SJSA1 (cell line): ENCODE results near the gene XPO4. TPM values are rescaled to one million over a fixed set of nuclear protein-coding genes. Genes with fewer than 3 reads are reported as not detected.
"Not testable (repeated sequence)": the region's sequence is repeated elsewhere in the genome, so short reads cannot be mapped to it uniquely, and the experiment has no call there.

Experiments
- DNase-seq, 2 experiments: peaks; one replicate each; pipeline ENCODE4 v3.0.0-alpha.2; 2015 to 2020; ENCODE audit warnings: low spot score in 2 of 2, low read depth in 1 of 2
- H3K27ac ChIP-seq: fragments of 250-450 bp; sonication (Bioruptor Pico); 2 replicates; pipeline ENCODE4 v1.5.1; 2020; ENCODE audit warnings: mild to moderate bottlenecking, moderate library complexity
- H3K27me3 ChIP-seq: fragments of 250-450 bp; sonication (Bioruptor Pico); replicated peaks from 2 replicates; pipeline ENCODE4 v1.5.1; 2020; ENCODE audit warnings: mild to moderate bottlenecking, moderate library complexity
- H3K36me3 ChIP-seq: fragments of 250-450 bp; sonication (Bioruptor Pico); 2 replicates; pipeline ENCODE4 v1.5.1; 2020; ENCODE audit warnings: mild to moderate bottlenecking
- H3K4me1 ChIP-seq: fragments of 250-450 bp; sonication (Bioruptor Pico); replicated peaks from 2 replicates; pipeline ENCODE4 v1.6.1; 2021; ENCODE audit warnings: mild to moderate bottlenecking
- H3K4me3 ChIP-seq: fragments of 250-450 bp; sonication (Bioruptor Pico); 2 replicates; pipeline ENCODE4 v1.5.1; 2020; ENCODE audit warnings: mild to moderate bottlenecking
- H3K9me3 ChIP-seq: fragments of 250-450 bp; sonication (Bioruptor Pico); replicated peaks from 2 replicates; pipeline ENCODE4 v1.5.1; 2020; ENCODE audit warnings: mild to moderate bottlenecking
- total RNA-seq: library from RNA; depleted of rRNA; stranded (reverse); fragments of >200 nt; shearing (Covaris generic); gene quantifications from 2 replicates; pipeline ENCODE4 v1.2.3, GENCODE V29; 2014

XPO4 gene
- total RNA-seq, 1 experiment from 2014 or later: 20.1 TPM

GRCh38 chr13:20778311-20778710 is 124.2 kb downstream of the XPO4 start:
- peaks cover 8% of the 10 kb centered on the region for H3K4me1 ChIP-seq
- H3K27ac ChIP-seq: no peak overlapping the region
- H3K27me3 ChIP-seq: no peaks in the 10 kb centered on the region
- H3K36me3 ChIP-seq: peaks cover 2% of the 10 kb centered on the region; the same call in 1 of the 2 replicates
- no peak overlapping the region for H3K4me3 ChIP-seq
- H3K9me3 ChIP-seq: no peaks in the 10 kb centered on the region
- no peak for DNase-seq

- no peak for DNase-seq
- Histone ChIP-seq H3K9me3 (no peaks in the 10 kb centered on the region), H3K27ac (no peak overlapping the region), H3K4me1 (peaks cover 18% of the 10 kb centered on the region), H3K36me3 (no peaks in the 10 kb centered on the region), H3K27me3 (no peaks in the 10 kb centered on the region), H3K4me3 (no peak overlapping the region)
Measured at GRCh38 chr13:20776751-20777150, 125.8 kb downstream of the XPO4 start.

GRCh38 chr13:20775961-20776360 is 126.6 kb downstream of the XPO4 start:
- 0 out of 2 replicates have a peak, but pooled peaks cover 4% of the 10 kb centered on the region for H3K36me3 ChIP-seq
- no peaks in the 10 kb centered on the region for H3K27me3 ChIP-seq
- no peak overlapping the region for H3K27ac ChIP-seq
- peaks cover 18% of the 10 kb centered on the region for H3K4me1 ChIP-seq
- no peak overlapping the region for H3K4me3 ChIP-seq
- no peak for DNase-seq
- no peaks in the 10 kb centered on the region for H3K9me3 ChIP-seq

- Histone ChIP-seq H3K9me3 (no peaks in the 10 kb centered on the region), H3K4me3 (no peak overlapping the region), H3K27me3 (no peaks in the 10 kb centered on the region), H3K36me3 (0 out of 2 replicates have a peak, but pooled peaks cover 6% of the 10 kb centered on the region), H3K4me1 (peaks cover 18% of the 10 kb centered on the region), H3K27ac (no peak overlapping the region)
- no peak for DNase-seq
Measured at GRCh38 chr13:20774746-20775145, 127.8 kb downstream of the XPO4 start.

GRCh38 chr13:20773194-20774080 is 129.1 kb downstream of the XPO4 start, which contains the start of gene EEF1AKMT1:
EEF1AKMT1 (minus strand) TSS chr13:20773961; CDS start chr13:20757598, 16,363 bp downstream.
- Histone ChIP-seq H3K27me3 (no peaks in the 10 kb centered on the region), H3K9me3 (no peaks in the 10 kb centered on the region), H3K4me1 (peaks cover 18% of the 10 kb centered on the region), H3K27ac (peak within 1 kb of the TSS; percentile 81), H3K36me3 (0 out of 2 replicates have a peak, but pooled peaks cover 6% of the 10 kb centered on the region), H3K4me3 (peak within 1 kb of the TSS; percentile 55)
- peak; percentile 89 to 90 for DNase-seq

- peak overlapping the region; percentile 55 for H3K4me3 ChIP-seq
- H3K36me3 ChIP-seq: 0 out of 2 replicates have a peak, but pooled peaks cover 6% of the 10 kb centered on the region
- no peaks in the 10 kb centered on the region for H3K9me3 ChIP-seq
- peaks cover 18% of the 10 kb centered on the region for H3K4me1 ChIP-seq
- H3K27ac ChIP-seq: peak overlapping the region; percentile 81; the same call in 1 of the 2 replicates
- DNase-seq: no peak
- H3K27me3 ChIP-seq: no peaks in the 10 kb centered on the region
Measured at GRCh38 chr13:20772401-20773131, 130.0 kb downstream of the XPO4 start.

GRCh38 chr13:20769834-20770233 is 132.7 kb downstream of the XPO4 start:
- 0 out of 2 replicates have a peak, but pooled peaks cover 6% of the 10 kb centered on the region for H3K36me3 ChIP-seq
- H3K4me3 ChIP-seq: no peak overlapping the region
- no peaks in the 10 kb centered on the region for H3K9me3 ChIP-seq
- H3K4me1 ChIP-seq: peaks cover 18% of the 10 kb centered on the region
- no peak for DNase-seq
- H3K27me3 ChIP-seq: no peaks in the 10 kb centered on the region
- H3K27ac ChIP-seq: no peak overlapping the region

GRCh38 chr13:20769091-20769490 is 133.5 kb downstream of the XPO4 start:
- H3K9me3 ChIP-seq: no peaks in the 10 kb centered on the region
- no peak for DNase-seq
- no peaks in the 10 kb centered on the region for H3K27me3 ChIP-seq
- peaks cover 17% of the 10 kb centered on the region for H3K4me1 ChIP-seq
- H3K4me3 ChIP-seq: no peak overlapping the region
- H3K36me3 ChIP-seq: 0 out of 2 replicates have a peak, but pooled peaks cover 6% of the 10 kb centered on the region
- no peak overlapping the region for H3K27ac ChIP-seq

GRCh38 chr13:20767309-20767943 is 135.1 kb downstream of the XPO4 start:
- DNase-seq: no peak
- H3K27me3 ChIP-seq: no peaks in the 10 kb centered on the region
- H3K27ac ChIP-seq: no peak overlapping the region
- H3K4me1 ChIP-seq: peaks cover 1% of the 10 kb centered on the region; the same call in 1 of the 2 replicates
- H3K9me3 ChIP-seq: no peaks in the 10 kb centered on the region
- H3K4me3 ChIP-seq: no peak overlapping the region
- 0 out of 2 replicates have a peak, but pooled peaks cover 6% of the 10 kb centered on the region for H3K36me3 ChIP-seq

- H3K36me3 ChIP-seq: no peaks in the 10 kb centered on the region
- no peaks in the 10 kb centered on the region for H3K9me3 ChIP-seq
- DNase-seq: no peak
- no peaks in the 10 kb centered on the region for H3K4me1 ChIP-seq
- H3K27ac ChIP-seq: no peak overlapping the region
- H3K27me3 ChIP-seq: no peaks in the 10 kb centered on the region
- no peak overlapping the region for H3K4me3 ChIP-seq
Measured at GRCh38 chr13:20760872-20761271, 141.7 kb downstream of the XPO4 start.

- Histone ChIP-seq H3K4me3 (no peak overlapping the region), H3K27me3 (no peaks in the 10 kb centered on the region), H3K27ac (no peak overlapping the region), H3K9me3 (peaks cover 7% of the 10 kb centered on the region; the same call in 1 of the 2 replicates), H3K36me3 (no peaks in the 10 kb centered on the region; the same call in 1 of the 2 replicates), H3K4me1 (no peaks in the 10 kb centered on the region)
- no peak for DNase-seq
Measured at GRCh38 chr13:20754009-20754408, 148.5 kb downstream of the XPO4 start.

- H3K4me3 ChIP-seq: no peak overlapping the region
Measured at GRCh38 chr13:20749377-20749776, 153.2 kb downstream of the XPO4 start.

GRCh38 chr13:20743830-20744404 is 158.6 kb downstream of the XPO4 start:
- DNase-seq, H3K9me3 ChIP-seq, H3K36me3 ChIP-seq, H3K27ac ChIP-seq, H3K4me1 ChIP-seq, H3K4me3 ChIP-seq, H3K27me3 ChIP-seq: not testable (repeated sequence)

More at GRCh38 chr13:20749377-20749776, 153.2 kb downstream of the XPO4 start:
- Histone ChIP-seq H3K9me3 (peaks cover 7% of the 10 kb centered on the region; the same call in 1 of the 2 replicates), H3K27me3 (no peaks in the 10 kb centered on the region), H3K27ac (no peak overlapping the region), H3K4me1 (no peaks in the 10 kb centered on the region), H3K36me3 (no peaks in the 10 kb centered on the region; the same call in 1 of the 2 replicates)
- no peak for DNase-seq
